H1 (cell line): ENCODE results near the gene CHD9. TPM values are rescaled to one million over a fixed set of nuclear protein-coding genes. Genes with fewer than 3 reads are reported as not detected.

Experiments used
- ASH2L ChIP-seq: fragments of 200-600, 300-600 bp; sonication (generic); IDR thresholded peaks from one replicate; pipeline ENCODE4 v1.7.1; 2017; ENCODE audit warnings: low read length
- CBX8 ChIP-seq: fragments of 300-800, 300-1000 bp; sonication (generic); IDR thresholded peaks from 2 replicates; pipeline ENCODE4 v1.7.1; 2016; ENCODE audit warnings: low read depth, low read length, borderline replicate concordance
- CREB1 ChIP-seq: IDR thresholded peaks from 2 replicates; pipeline ENCODE4 v1.6.1; 2012; ENCODE audit warnings: inconsistent platforms
- CTCF ChIP-seq, 3 experiments: IDR thresholded peaks; 1 replicate in 2 of 3; 2 replicates in 1 of 3; pipeline versions ENCODE4 v1.5.1 to v1.6.1; 2011; ENCODE audit warnings: low read length in 3 of 3, mild to moderate bottlenecking in 3 of 3, inconsistent platforms in 2 of 3, low read depth in 1 of 3, moderate library complexity in 1 of 3; ENCODE audit not compliant: insufficient read depth in 1 of 3; ENCODE audit errors: control extremely low read depth in 1 of 3
- E2F6 ChIP-seq: IDR thresholded peaks from 2 replicates; pipeline ENCODE4 v1.6.1; 2012; ENCODE audit warnings: inconsistent platforms
- EZH2 ChIP-seq: fragments of 200-600 bp; sonication (generic); IDR thresholded peaks from 2 replicates; pipeline ENCODE4 v1.7.1; 2012; ENCODE audit warnings: low read depth, mild to moderate bottlenecking, moderate library complexity, low read length, inconsistent platforms; ENCODE audit not compliant: severe bottlenecking
- GABPA ChIP-seq: IDR thresholded peaks from 2 replicates; pipeline ENCODE4 v1.6.1; 2011; ENCODE audit warnings: mild to moderate bottlenecking, low read length, moderate library complexity, borderline replicate concordance; ENCODE audit not compliant: insufficient read depth
- KDM4A ChIP-seq: IDR thresholded peaks from one replicate; pipeline ENCODE4 v1.7.1; 2012; ENCODE audit warnings: low read depth, mild to moderate bottlenecking, moderate library complexity, low read length, inconsistent platforms; ENCODE audit not compliant: severe bottlenecking
- NANOG ChIP-seq: IDR thresholded peaks from 2 replicates; pipeline ENCODE4 v1.6.1; 2011; ENCODE audit warnings: low read length, low read depth, mild to moderate bottlenecking, inconsistent platforms; ENCODE audit not compliant: insufficient read depth, poor library complexity, severe bottlenecking
- POLR2AphosphoS5 ChIP-seq: IDR thresholded peaks from 2 replicates; pipeline ENCODE4 v1.6.1; 2011; ENCODE audit warnings: low read depth, low read length
- RAD21 ChIP-seq, 2 experiments: IDR thresholded peaks in 1 of 2; conservative IDR thresholded peaks in 1 of 2; 2 replicates each; pipeline ENCODE4 v1.6.1; 2011; ENCODE audit warnings: low read depth in 2 of 2, low read length in 2 of 2, improper control_type of control experiment in 1 of 2, inconsistent platforms in 1 of 2, mild to moderate bottlenecking in 1 of 2, moderate library complexity in 1 of 2
- RXRA ChIP-seq: IDR thresholded peaks from 2 replicates; pipeline ENCODE4 v1.6.1; 2011; ENCODE audit warnings: low read depth, mild to moderate bottlenecking, low read length, moderate library complexity; ENCODE audit not compliant: insufficient read depth
- SIX5 ChIP-seq: IDR thresholded peaks from 2 replicates; pipeline ENCODE4 v1.6.1; 2011; ENCODE audit warnings: mild to moderate bottlenecking, low read depth, low read length
- SUZ12 ChIP-seq: fragments of 200-600 bp; sonication (generic); IDR thresholded peaks from 2 replicates; pipeline ENCODE4 v1.6.1; 2012; ENCODE audit warnings: mild to moderate bottlenecking, inconsistent platforms, low read length, moderate library complexity, mixed read lengths
- TEAD4 ChIP-seq: IDR thresholded peaks from 2 replicates; pipeline ENCODE4 v1.6.1; 2012; ENCODE audit warnings: low read depth, low read length, inconsistent platforms, mixed read lengths
- YY1 ChIP-seq: IDR thresholded peaks from 2 replicates; pipeline ENCODE4 v1.6.1; 2011; ENCODE audit warnings: low read depth, mild to moderate bottlenecking, low read length
- polyA plus RNA-seq, 7 experiments: library from polyadenylated mRNA; depleted of rRNA in 3 of 7; stranded (reverse) in 5 of 7; unstranded in 2 of 7; fragments of >200 nt in 5 of 7; fragments of 200-250 nt in 2 of 7; gene quantifications; 1 replicate in 5 of 7; 2 replicates in 1 of 7; 4 replicates in 1 of 7; pipeline versions ENCODE4 v1.2.1 to v1.2.3, GENCODE V29; 2011 to 2013; ENCODE audit warnings: missing spikeins in 2 of 7, mixed read lengths in 2 of 7
- total RNA-seq: library from RNA; stranded (reverse); fragmentation: NEBNext Ultra II Directional; extraction: Animal tissue kit (Norgen Biotek cat#: 25700); gene quantifications from 2 replicates; pipeline ENCODE4 v1.2.1, GENCODE V29; 2021

CHD9 gene
- total and polyA plus RNA-seq, 2 of the 8 experiments (the other 6 are each of a cell fraction or from before 2014, with no cell fraction given), result 9.9 to 32.4 TPM

GRCh38 chr16:53022374-53022773, 32.4 kb upstream of the CHD9 start (continued):
- TF ChIP-seq CTCF (IDR thresholded peaks at IDR 0.05; ENCODE audit: control extremely low read depth in 1 of 3, insufficient read depth in 1 of 3, low read depth in 1 of 3, low read length in 3 of 3) (peak; percentile 52 to 73 (median 70)), E2F6 (no peak), TEAD4 (peak; percentile 64; the same call in 1 of the 2 replicates), RAD21 (IDR thresholded peaks at IDR 0.05 in 1 of 2, conservative IDR thresholded peaks at IDR 0.05 in 1 of 2; ENCODE audit: low read depth in 2 of 2, low read length in 2 of 2) (peak; percentile 97 to 98), YY1 (peak; percentile 68; the same call in 1 of the 2 replicates), ASH2L (no peak), CREB1 (no peak), KDM4A (no peak), EZH2 (no peak), NANOG (no peak), SUZ12 (no peak), GABPA (no peak), POLR2AphosphoS5 (no peak), CBX8 (no peak), SIX5 (no peak), RXRA (no peak)
